ENCODE data around the gene FOXD2.

Gene FOXD2

DNA sequence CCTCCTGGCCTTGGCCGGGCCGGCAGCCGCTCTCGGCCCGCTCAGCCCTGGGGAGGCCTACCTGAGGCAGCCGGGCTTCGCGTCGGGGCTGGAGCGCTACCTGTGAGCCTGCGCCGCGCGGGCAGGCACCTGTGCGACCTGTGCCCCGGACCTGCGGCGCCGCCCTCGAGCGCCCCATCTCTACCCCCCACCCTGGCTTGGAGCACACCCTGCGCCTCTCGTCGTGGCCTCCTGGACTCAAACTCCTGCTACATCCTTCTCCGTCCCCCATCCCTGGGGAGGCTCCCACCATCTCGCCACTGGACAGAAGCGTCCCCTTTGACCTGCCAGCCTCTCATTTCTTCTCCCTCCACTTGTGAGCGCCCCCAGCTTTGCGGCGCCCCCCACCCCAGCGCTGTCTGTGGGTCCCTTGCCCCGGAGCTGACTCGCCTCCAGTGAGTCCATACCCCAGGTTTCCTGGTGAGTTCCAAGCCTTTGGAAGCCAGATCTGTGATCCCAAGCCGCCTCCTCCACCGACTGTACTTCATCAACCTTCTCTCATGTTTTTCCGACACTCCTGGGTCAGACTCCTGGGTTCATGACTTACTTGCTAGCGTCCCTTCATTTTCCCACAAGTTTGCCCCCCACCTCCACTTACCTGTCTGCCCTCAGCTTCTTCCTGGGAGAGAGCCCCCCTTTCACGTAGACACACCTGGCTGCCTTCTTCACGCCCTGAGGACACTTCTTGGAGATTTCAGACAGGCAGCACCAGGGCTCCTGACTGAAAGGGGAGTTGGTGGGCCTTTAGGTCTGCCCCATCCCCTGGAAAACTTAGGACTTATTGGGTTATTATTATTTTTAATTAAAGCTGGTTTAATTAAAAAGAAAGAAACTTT is 20.4 kb upstream of the FOXD2 start:
- no peak for DNase-seq

DNA sequence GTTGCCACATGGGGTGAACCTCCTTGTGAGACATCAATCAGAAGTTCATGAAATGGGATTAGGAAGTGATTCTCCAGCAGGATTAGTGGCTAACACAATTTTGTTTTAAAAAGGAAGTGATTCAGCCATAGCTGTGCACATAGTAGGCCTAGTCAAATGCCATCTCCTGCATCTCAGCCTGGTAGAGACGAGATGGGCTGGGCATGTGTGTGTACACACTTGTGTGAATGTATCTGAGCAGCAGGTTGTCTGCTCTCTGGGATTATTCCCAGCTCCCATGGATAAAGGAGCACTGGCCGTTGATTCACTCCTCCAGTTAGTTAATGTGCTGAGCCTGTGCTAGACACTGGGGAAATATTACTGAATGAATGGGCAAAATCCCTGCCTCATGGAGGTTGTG is 19.7 kb upstream of the FOXD2 start:
- DNase-seq = no peak

DNA sequence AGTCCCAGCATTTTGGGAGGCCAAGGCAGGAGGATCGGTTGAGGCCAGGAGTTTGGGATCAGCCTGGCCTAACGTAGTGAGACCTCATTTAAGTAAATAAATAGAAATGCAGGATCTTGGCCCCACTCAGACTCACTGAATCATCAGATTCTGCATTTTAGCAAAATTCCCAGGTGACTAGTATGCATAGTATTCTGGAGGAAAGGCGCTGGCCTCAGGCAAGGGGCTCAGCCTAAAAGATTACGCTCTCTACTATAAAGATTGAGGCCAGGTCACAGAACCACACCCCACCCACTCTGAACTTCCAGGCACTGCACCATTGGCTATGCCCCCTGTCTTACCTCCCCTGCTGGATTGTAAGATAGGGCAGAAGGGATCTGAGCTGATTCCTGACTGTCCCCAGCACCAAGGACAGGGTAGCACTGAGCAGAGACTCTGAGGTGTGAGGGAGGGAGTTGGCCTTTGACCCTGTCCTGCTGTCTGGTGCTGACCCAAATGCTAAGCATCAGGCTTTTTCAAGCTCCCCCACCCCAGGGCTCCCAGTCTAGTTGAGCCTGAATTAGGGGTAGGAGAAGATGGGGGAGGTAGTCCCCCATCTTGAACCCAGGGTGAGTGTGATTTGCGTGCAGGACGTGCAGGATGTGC is 19.0 kb upstream of the FOXD2 start:
- DNase-seq = no peak

DNA sequence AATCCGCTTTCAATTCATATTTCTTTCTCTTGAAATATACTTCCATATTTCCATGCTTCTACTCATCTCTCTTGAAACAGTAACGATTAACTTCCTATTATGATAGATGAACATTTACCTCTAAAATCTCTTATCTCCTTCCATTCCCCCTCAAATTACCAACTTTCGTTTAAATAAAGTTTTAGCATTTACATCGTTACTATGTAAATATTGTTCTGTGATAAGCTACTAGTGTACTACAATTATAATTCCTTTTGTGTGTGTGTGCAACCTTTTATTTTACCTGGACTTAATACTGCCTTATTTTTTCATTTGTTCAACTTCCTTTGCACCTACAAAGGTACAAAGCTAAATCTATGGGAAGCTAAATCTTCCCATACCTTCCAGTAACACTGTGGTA is 17.3 kb upstream of the FOXD2 start:
- DNase-seq = no peak

DNA sequence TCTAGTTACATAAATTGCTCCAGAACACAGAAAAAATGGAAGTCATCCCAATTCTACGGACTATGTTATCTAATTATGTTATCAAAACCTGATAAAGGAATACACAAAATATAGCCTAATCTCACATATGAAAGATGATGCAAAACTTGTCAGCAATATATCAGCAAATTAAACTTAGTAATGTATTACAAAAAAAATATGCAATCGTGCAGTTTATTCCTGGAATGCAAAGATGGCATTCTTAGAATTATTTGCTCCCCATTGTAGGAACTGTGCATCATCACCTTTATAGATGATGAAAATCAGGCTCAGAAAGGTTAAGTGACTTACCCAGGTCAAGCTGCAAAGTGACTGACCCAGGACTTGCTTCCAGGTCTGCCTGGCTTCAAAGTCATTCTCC is 14.0 kb upstream of the FOXD2 start:
- no peak for DNase-seq

DNA sequence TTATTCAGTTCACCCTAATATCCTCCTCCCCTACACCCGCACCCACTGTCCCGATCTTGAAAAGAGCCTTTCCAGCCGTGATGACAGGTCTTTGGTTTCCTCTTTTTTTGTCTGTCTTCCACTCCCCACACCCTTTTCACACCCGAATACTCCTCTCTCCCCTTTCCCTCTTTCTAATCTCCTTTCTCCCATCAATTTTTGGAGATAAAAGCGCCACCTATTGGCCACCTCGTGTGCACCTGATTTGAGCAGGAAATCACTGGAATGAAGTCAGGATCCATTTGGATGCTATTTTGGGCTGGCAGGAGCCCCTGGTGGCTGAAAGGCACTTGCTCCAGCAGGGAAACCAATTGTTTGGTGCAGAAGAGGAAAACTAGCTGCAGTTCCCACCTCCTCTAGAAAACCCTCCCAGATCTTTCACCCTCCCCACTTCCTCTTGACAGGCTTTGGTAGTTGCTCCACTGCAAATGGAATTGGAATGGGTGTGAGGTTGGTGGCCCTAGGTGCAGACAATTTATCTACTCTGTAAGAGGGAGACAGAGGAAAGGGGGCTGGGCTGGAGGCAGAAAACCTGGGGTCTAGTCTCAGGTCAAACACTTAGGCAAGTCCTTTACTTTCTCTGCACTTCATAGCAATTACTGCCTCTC is 13.4 kb upstream of the FOXD2 start:
- DNase-seq = no peak

DNA sequence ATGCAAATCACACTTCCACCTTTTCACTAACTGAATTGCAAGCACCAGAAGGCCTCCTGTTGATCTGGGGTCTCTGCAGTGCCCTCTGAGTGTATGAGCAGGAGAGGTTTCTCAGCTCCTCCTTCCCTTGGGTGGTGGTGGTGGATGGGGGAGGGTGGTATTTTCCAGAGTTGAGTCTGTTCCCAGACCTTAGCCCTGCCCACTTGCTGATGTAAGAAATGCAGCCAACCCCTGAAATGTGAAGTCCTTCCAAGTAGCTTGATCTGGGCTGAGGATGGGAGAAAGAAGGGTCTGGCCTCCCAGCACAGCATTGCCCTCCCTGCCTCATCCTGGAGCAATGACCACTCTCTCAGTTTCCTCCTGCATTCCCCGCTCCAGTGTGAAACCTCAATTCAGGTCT is 6.3 kb upstream of the FOXD2 start:
- DNase-seq = no peak

DNA sequence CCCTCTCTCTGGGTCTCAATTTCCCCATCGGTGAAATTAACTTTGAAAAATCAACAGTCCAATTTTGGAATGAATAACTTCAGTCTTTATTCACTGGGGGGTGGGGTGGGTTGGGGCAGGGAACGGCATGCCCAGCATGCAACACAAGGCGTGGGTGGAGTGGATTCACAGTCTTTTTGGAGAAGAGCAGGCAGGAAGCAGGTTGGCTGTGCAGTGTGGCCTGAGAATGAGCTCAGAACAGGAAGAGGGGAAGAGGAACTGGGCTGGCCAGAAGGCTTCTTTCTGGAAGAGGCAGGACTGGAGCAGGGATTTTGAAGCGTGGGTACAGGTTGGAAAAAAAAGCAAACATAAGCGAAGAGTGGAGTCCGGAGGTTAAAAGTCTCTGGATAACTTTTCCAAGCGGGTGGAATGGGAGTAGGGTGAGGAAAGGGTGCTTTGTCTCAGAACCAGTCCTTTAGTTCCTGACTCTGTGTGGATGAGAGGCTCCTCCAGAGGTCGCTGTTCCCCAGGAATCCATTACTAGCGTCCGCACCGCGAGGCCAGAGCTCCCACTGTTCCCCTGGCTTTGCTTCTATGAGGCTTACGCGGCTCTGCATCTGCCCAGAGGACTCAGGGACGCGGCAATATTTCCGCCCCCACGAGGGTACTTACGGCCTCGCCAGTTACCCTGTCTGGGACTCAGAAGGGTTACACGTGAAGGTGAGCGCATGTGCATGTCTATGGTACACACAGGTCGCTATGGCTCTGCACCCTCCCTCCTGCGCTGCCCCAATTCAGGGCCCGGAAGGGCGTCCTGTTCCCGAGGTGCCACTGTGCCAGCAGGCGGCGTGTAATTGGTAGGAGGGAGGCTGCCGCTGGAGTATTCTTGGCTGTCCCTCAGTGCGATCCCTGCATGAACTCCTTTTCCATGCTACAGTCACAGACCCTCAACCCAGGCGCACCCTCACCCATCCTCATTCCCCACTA is 5.5 kb upstream of the FOXD2 start:
- DNase-seq = peak; percentile 59

DNA sequence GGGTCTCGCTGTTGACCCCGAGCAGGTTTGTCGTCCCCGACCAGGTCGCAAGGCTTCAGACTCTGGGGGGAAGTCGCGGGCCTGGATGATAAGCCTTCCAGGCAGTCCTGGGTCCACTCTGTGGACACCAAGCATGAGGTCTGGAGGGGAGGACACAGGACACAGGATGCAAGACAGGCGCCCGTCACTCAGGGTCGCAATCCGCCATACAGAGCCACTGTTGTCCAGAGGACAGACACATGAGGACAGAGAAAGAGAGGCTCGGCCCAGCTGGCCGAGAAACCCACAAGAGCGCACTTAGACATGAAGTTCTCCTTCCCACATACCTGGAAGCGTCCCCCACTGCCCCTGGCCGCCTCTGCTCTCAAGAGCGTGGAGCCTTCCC is 4.8 kb upstream of the FOXD2 start:
- DNase-seq = no peak

DNA sequence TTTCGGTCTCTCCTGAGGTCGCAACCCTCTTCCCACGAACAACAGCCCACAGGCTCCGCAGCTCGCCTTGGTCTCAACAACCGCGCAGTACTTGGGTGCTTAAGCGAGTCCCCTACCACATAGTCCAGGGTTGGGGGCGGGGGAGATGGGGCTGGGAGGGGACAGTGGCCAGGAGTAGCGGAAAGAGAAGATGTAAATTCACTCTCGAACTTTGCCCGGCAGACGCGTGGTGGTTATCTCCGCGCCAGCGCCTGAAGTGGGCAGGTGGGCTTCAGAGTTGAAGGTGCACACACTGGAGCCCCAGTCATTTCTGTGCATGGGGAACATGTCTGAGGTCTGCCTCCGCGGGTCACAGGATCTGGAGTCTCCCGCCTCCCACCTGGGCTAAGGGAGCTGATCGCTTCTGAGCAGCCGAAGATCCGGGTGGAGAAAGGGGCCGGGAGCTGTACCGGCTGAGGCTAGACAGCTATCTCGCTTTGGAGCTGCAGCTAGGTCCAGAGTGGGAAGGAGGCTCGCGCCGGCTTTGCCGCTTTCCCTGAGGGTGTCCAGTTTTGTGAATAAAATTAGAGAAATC is 4.3 kb upstream of the FOXD2 start:
- no peak for DNase-seq

DNA sequence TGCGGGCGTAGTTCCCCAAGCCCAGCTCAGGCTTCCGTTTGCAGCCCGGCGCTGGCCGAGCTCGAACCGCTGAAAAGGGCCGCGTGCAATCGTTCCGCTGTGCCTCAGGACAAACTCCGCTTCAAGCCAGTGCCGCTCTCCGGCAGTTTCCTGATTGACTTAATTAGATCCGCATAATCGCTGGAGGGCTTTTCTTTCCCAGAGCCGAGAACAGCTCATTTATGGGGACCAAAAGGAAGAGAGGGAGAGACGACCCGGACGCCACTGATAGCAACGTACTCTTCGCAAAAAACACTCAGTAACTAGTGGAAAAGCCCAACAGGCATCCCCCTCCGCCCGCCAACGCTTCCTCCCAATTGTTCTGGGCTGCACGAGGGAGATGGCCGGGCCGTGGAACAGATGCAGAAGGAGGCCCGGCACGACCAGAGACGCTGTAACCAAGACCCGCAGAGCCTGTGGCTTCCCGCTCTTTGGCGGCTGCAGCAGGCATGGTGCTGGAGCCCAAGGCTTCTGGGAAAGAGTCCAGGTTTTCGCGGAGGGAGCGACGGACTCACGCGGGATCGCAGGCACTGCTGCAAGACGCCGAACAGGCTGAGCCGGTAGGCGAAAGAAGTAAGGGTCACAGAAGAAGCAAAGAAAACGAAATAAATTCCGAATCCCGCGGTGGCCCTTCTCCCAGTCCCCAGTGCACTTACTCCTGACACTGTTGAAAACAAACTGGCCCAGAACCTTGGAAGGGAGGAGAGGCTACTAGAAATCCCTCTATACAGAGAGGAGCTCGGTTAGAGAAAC is 3.6 kb upstream of the FOXD2 start:
- DNase-seq = no peak

DNA sequence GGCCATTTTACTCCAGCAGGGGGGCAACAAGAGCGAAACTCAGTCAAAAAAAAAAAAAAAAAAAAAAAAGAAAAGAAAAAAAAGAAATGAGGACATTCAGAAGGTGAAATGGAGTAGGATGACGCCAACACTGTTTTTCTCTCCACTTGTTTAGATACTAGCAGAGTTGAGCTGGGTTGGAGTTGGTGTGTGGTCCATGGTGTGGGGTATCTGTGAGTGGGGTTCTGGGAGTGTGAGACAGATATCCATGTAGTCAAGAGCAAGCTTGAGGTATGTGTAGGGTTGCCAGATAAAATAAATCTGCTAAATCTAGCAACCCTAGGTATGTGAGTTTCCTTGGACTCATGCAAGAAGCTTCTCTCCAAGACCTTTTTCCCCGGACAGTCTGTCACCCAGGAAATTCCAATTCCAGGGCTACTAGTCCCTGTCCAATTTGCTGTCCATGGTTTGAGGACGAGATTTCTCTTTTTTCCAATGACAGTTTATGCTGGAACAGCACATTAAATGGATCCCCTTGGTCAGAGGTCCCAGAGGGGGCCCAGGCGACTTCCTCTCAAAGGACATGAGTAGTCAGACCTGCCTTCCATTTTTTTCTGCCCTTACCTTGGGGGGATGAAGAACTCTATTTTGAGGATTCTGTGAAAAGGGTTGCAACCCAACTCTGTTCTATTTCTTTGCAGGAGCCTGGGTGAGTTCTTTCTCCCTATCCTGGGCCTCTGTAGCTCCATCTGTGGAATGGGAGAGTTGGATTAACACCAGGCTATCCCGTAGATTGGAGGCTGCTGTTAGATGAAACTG is 2.1 kb upstream of the FOXD2 start:
- no peak for DNase-seq

DNA sequence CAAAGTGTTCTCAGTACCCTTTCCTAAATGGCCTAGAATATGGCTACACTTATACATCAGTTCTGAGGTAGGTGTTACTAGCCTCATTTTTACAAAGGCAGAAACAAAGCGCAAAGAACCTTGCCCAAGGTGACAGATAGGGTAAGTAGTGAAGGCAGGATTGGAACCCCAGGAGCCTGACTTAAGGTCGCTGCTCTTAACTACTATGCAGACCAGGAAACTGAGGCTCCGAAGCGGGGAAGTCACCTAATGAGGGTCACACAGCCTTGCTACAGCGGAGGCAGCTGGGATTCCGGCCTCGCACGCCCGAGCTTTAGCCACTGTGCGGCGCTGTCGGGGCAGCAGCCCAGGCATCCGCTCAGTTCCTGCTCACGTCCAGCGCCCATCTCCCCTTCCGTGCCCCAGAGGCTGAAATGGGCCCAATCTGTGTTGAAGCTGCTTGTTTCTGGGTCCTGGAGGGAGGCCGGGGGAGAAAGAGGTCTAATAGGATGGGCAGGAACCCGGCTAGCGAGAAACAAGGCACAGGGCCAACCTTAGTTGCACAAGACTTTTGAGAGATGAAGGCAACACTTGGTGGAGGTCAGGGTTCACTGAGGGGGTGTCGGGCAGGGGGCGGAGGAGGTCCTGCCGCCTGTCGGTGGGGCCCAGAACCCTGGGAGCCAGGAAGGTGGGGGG is 1.4 kb upstream of the FOXD2 start:
- DNase-seq = peak; percentile 75

DNA sequence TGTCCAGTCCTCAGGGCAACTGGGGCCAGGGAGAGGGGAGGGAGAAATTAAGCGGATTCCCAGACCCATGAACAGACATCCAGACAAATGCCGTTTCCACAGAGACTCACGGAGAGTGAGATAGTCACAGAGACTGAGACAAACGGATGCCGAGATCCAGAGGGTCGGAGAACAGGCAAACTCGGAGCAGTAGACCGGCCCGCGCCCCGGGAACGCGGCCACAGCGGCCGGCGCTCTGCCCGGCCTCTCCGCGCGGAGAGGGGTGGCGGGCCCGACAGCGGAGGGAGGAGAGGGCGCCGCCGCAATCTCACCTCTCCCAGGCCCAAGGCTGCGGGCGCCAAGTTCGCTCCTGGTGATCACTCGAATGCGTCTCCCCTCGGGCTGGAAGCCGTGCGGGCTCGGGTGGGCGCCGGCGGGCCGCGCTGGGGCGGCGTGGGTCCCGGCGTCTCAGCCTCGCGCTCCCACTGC is 831 bp upstream of the FOXD2 start:
- DNase-seq = no peak

DNA sequence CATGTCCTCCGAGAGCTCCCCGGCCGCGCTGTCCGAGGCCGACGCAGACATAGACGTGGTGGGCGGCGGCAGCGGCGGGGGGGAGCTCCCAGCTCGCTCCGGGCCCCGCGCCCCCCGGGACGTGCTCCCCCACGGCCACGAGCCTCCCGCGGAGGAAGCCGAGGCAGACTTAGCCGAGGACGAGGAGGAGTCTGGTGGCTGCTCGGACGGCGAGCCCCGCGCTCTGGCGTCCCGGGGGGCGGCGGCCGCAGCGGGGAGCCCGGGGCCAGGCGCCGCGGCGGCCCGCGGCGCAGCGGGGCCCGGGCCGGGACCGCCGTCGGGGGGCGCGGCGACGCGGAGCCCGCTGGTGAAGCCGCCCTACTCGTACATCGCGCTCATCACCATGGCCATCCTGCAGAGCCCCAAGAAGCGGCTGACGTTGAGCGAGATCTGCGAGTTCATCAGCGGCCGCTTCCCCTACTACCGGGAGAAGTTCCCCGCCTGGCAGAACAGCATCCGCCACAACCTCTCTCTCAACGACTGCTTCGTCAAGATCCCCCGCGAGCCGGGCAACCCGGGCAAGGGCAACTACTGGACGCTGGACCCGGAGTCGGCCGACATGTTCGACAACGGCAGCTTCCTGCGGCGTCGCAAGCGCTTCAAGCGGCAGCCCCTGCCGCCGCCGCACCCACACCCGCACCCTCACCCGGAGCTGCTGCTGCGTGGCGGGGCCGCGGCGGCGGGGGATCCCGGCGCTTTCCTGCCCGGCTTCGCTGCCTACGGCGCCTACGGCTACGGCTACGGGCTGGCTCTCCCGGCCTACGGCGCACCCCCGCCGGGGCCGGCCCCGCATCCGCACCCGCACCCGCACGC is 547 bp downstream of the FOXD2 start:
- peak; percentile 30 for DNase-seq

DNA sequence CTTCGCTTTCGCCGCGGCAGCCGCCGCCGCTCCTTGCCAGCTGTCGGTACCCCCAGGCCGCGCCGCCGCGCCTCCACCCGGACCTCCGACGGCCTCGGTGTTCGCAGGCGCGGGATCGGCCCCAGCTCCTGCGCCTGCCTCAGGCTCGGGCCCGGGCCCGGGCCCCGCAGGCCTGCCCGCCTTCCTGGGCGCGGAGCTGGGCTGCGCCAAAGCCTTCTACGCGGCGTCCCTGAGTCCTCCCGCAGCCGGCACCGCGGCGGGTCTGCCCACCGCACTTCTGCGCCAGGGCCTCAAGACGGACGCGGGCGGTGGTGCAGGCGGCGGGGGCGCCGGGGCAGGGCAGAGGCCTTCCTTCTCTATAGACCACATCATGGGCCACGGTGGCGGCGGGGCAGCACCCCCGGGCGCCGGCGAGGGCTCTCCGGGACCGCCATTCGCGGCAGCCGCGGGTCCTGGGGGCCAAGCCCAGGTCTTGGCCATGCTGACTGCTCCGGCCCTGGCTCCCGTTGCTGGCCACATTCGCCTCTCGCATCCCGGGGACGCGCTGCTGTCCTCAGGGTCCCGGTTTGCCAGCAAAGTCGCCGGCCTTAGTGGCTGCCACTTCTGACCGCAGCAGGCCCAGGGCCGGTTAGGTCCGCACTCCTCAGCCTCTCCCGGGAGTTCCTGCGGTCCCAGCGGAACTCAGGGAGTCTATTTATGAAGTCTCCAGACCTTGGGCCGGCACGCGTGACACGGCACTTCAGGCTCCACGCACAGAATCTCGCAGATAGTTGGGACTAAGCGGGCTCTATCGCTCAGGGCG is 1.4 kb downstream of the FOXD2 start:
- DNase-seq = no peak

DNA sequence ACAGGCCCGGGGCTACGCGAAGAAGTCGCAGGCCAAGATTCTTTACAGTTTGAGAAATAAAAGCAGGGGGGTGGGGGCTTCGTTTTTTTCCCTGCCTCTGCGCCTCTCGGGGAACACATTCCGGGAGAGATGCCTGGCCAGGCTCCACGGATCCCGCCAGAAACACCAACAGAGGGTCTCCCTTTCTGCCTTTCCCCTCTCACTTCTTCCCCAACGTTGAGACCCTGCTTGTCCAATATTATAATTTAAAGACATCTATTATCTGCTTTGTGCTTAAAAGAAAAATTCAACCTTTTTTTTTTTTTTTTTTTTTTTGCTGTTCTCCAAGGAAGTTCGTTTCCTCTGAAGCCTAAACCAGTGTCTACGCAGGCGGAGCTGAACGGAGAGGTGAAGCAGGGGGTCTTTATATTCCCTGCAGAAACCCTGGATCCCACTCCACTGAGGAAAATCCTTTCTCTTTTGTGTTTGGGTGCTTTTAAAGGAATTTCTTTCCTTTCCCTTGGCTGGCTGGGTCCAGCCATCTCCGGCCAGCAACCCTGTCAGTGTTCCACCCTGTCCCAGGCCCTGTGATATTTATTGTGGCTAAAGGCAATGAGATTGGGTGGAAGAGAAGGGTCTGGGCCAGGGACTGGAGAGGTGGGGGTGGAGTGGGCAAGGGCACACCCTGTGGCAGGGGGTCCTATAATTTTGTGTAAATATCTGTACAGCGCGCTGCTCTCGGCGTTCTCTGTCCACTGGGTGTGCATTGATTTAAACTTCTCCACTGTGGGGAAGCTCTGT is 2.2 kb downstream of the FOXD2 start:
- no peak for DNase-seq
